Heart left ventricle (tissue), 16 donors: ENCODE measurements around the gene DPF1. TPM values are rescaled to one million over a fixed set of nuclear protein-coding genes. Genes with fewer than 3 reads are reported as not detected.
A peak's percentile ranks its signal among the peaks of the same experiment; 100 is the strongest.

ENCODE experiments used
- ATAC-seq, 4 donors: fragments of 200-7000 bp; cut with Tn5 transposase; one replicate each; pipeline ENCODE4 v1.9.1; 2020 to 2022; ENCODE audit warnings: moderate library complexity in 4 of 4, mild to moderate bottlenecking in 3 of 4, moderate number of reproducible peaks in 1 of 4
- DNase-seq, 5 donors: peaks; one replicate each; pipeline ENCODE4 v3.0.0-alpha.2; 2020
- H3K27ac ChIP-seq, 12 donors: fragments of 200-600 bp; sonication (generic) in 4 of 12; one replicate each; pipeline versions ENCODE4 v1.5.0 to v1.8.0; 2016 to 2022; ENCODE audit warnings: mild to moderate bottlenecking in 2 of 12
- H3K27me3 ChIP-seq, 9 donors: fragments of 200-600 bp; sonication (generic) in 2 of 9; one replicate each; pipeline versions ENCODE4 v1.5.1 to v1.8.0; 2016 to 2022; ENCODE audit warnings: mild to moderate bottlenecking in 3 of 9
- H3K36me3 ChIP-seq, 9 donors: fragments of 200-600 bp; sonication (generic) in 2 of 9; one replicate each; pipeline versions ENCODE4 v1.5.0 to v1.8.0; 2018 to 2022; ENCODE audit warnings: mild to moderate bottlenecking in 2 of 9
- H3K4me1 ChIP-seq, 12 donors: fragments of 200-600 bp; sonication (generic) in 4 of 12; one replicate each; pipeline versions ENCODE4 v1.5.0 to v1.8.0; 2016 to 2022; ENCODE audit warnings: mild to moderate bottlenecking in 3 of 12
- H3K4me3 ChIP-seq, 12 donors: fragments of 200-600 bp; sonication (generic) in 4 of 12; one replicate each; pipeline versions ENCODE4 v1.5.0 to v1.8.0; 2017 to 2022; ENCODE audit warnings: mild to moderate bottlenecking in 9 of 12, moderate library complexity in 4 of 12
- H3K9me3 ChIP-seq, 12 donors: fragments of 200-600 bp; sonication (generic) in 4 of 12; one replicate each; pipeline versions ENCODE4 v1.5.0 to v1.8.0; 2016 to 2022; ENCODE audit warnings: mild to moderate bottlenecking in 1 of 12
- CTCF ChIP-seq, 12 donors: fragments of 200-600 bp; sonication (generic) in 4 of 12; IDR thresholded peaks; one replicate each; pipeline versions ENCODE4 v1.5.0 to v1.8.0; 2018 to 2022; ENCODE audit warnings: antibody characterized with exemption in 12 of 12, mild to moderate bottlenecking in 5 of 12
- POLR2A ChIP-seq, 2 donors: fragments of 450-650 bp; IDR thresholded peaks; one replicate each; pipeline ENCODE4 v1.6.1; 2017; ENCODE audit warnings: antibody characterized with exemption in 2 of 2, mild to moderate bottlenecking in 2 of 2, moderate library complexity in 2 of 2
- WGBS, 4 donors: extraction: QIAGEN DNeasy Blood & Tissue Kit in 2 of 4; methylation state at CpG; one replicate each; pipeline versions ENCODE4 v1.1.5 to v1.1.7; 2013 to 2018; 5-methylcytosine and 5-hydroxymethylcytosine counted together
- intact Hi-C, 10 donors: fragments of 100-400 bp; cut with DNase I; formaldehyde crosslinking; loops; one replicate each; pipeline versions ENCODE4 v1.11.1 to v1.14.2; 2022
- polyA plus RNA-seq, 2 donors: library from polyadenylated mRNA; stranded (reverse); fragments of 200-250 nt; gene quantifications; one replicate each; pipeline ENCODE4 v1.2.3, GENCODE V29; 2013
- total RNA-seq, 9 donors: library from RNA; depleted of rRNA in 2 of 9; stranded (reverse); fragments of >200 nt in 2 of 9; fragmentation: NEBNext Ultra II Directional in 3 of 9; extraction: Animal tissue kit (Norgen Biotek cat#: 25700) in 3 of 9; gene quantifications; one replicate each; pipeline versions ENCODE4 v1.1.0 to v1.2.4, GENCODE V29; 2016 to 2023
- donor health status: ischemic (EF 13 %, LVEDD 7.1; RV severe dilation, severe dysfunction).
- donor health status: healthy with polysubstance abuse.
- donor health status: DM: no; HTN: yes; CAD: no.
- donor health status: DM: no; HTN: no; CAD: no.
- donor health status: ischemic (EF 25% LVEDD 6.9; RV normal size, moderate dysfunction).
- donor health status: ischemic (EF 25% LVEDD 5.7; RV mildly dilated, moderate dysfunction).
- donor health status: healthy.
- donor health status: DM: yes; HTN: yes; CAD: no.
- donor health status: ischemic (EF 35%, LVEDD 5.7; RV mildly dilated, moderate dysfunction).
- donor health status: nonischemic (EF 11% LVEDD 7.7; RV severe dilation, severe dysfunction).
- donor health status: DM: yes; HTN: yes; CAD: no.
- donor health status: PGD.
- donor health status: ischemic (EF 29% LVEDD 5.4; RV normal size, mild dysfunction).
- donor health status: nonischemic (EF 23%, LVEDD 6.1; RV moderate dilation, normal function).

The DPF1 gene
- total and polyA plus RNA-seq, 11 donors = 0.11 to 1.2 (median 0.37) TPM; not detected in 2

GRCh38 chr19:38247734-38248268 lies 23.8 kb upstream of the DPF1 start:
- Histone ChIP-seq H3K4me3 (no peak overlapping the region), H3K4me1 (peaks cover 0 to 64% (median 22%) of the 10 kb centered on the region in 12 donors), H3K27me3 (no peaks in the 10 kb centered on the region), H3K36me3 (no peaks in the 10 kb centered on the region), H3K9me3 (no peaks in the 10 kb centered on the region), H3K27ac (peak overlapping the region in 6 of 12 donors; percentile 12 to 93 (median 39))
- ATAC-seq (no peak), DNase-seq (no peak)
- no peak for TF ChIP-seq POLR2A (IDR thresholded peaks at IDR 0.05)
- no peak for TF ChIP-seq CTCF (IDR thresholded peaks at IDR 0.05)
- intact Hi-C loops = loop anchor here in 2 of 10 donors (2.0 to 10.0 kb wide), 3 partner anchors 70 to 343 kb away; partner anchors contain the start of genes KCNK6 (in 1 of the 2), SIPA1L3 (in 1 of the 2), WDR87 (in 1 of the 2) and YIF1B (in 1 of the 2)
- WGBS, 4 donors = 65 to 71% (median 68%) methylated on average over 9 of the region's 9 CpGs

- H3K27me3 ChIP-seq = no peaks in the 10 kb centered on the region
- intact Hi-C loops = loop anchor here in 2 of 10 donors (2.0 to 10.0 kb wide), 3 partner anchors 70 to 342 kb away; partner anchors contain the start of genes KCNK6 (in 1 of the 2), SIPA1L3 (in 1 of the 2), WDR87 (in 1 of the 2) and YIF1B (in 1 of the 2)
- ATAC-seq (no peak), DNase-seq (no peak)
- H3K4me3 ChIP-seq = no peak overlapping the region
- no peaks in the 10 kb centered on the region for H3K9me3 ChIP-seq
- no peaks in the 10 kb centered on the region for H3K36me3 ChIP-seq
- TF ChIP-seq CTCF (IDR thresholded peaks at IDR 0.05) (no peak), POLR2A (IDR thresholded peaks at IDR 0.05) (no peak)
- H3K4me1 ChIP-seq = peaks cover 0 to 58% (median 19%) of the 10 kb centered on the region in 12 donors
- peak overlapping the region in 5 of 12 donors; percentile 22 to 93 (median 37) for H3K27ac ChIP-seq
- 79 to 84% (median 82%) methylated on average over 4 to 5 of the region's 5 CpGs for WGBS, 4 donors
Measured at GRCh38 chr19:38247126-38247525, 23.1 kb upstream of the DPF1 start.

- no peaks in the 10 kb centered on the region for H3K36me3 ChIP-seq
- H3K27me3 ChIP-seq = no peaks in the 10 kb centered on the region
- peaks cover 0 to 46% (median 16%) of the 10 kb centered on the region in 12 donors for H3K4me1 ChIP-seq
- intact Hi-C loops = loop anchor here in 4 of 10 donors (2.0 to 10.0 kb wide), 4 partner anchors 71 to 341 kb away; partner anchors contain the start of genes CATSPERG (in 2 of the 4), KCNK6 (in 1 of the 4), SIPA1L3 (in 1 of the 4) and WDR87 (in 1 of the 4)
- ATAC-seq (peak in 1 of 4 donors; percentile 16), DNase-seq (peak in 1 of 5 donors; percentile 49)
- H3K4me3 ChIP-seq = no peak overlapping the region
- no peaks in the 10 kb centered on the region for H3K9me3 ChIP-seq
- TF ChIP-seq POLR2A (IDR thresholded peaks at IDR 0.05) (no peak), CTCF (IDR thresholded peaks at IDR 0.05) (no peak)
- 64 to 78% (median 72%) methylated on average over 14 of the region's 14 CpGs for WGBS, 4 donors
- H3K27ac ChIP-seq = peak overlapping the region in 6 of 12 donors; percentile 11 to 76 (median 40)
Measured at GRCh38 chr19:38245826-38246498, 21.9 kb upstream of the DPF1 start.

- ATAC-seq = no peak
- Histone ChIP-seq H3K27me3 (no peaks in the 10 kb centered on the region), H3K4me1 (peaks cover 0 to 34% (median 12%) of the 10 kb centered on the region in 12 donors), H3K4me3 (peak overlapping the region in 7 of 12 donors; percentile 24 to 45 (median 32)), H3K36me3 (no peaks in the 10 kb centered on the region), H3K27ac (no peak overlapping the region), H3K9me3 (no peaks in the 10 kb centered on the region)
- no peak for TF ChIP-seq POLR2A (IDR thresholded peaks at IDR 0.05)
- TF ChIP-seq CTCF (IDR thresholded peaks at IDR 0.05) = no peak
- WGBS, 4 donors = 67 to 71% (median 68%) methylated on average over 15 of the region's 15 CpGs
- DNase-seq = no peak
- intact Hi-C loops = loop anchor here in 3 of 10 donors (5.0 to 10.0 kb wide), 2 partner anchors 89 to 338 kb away; partner anchors contain the start of genes SIPA1L3 (in 1 of the 3) and WDR87 (in 1 of the 3)
Measured at GRCh38 chr19:38243279-38243673, 19.3 kb upstream of the DPF1 start.
